ENCODE results near the gene ABCC6. TPM values are rescaled to one million over a fixed set of nuclear protein-coding genes. Genes with fewer than 3 reads are reported as not detected.

The ABCC6 gene
- total and polyA plus RNA-seq, 2 of the 13 experiments (the other 11 are each of a cell fraction or from before 2014, with no cell fraction given): 82.4 to 105 TPM

GRCh38 chr16:16112450-16113053 lies 110.7 kb downstream of the ABCC6 start:
- H3K27ac ChIP-seq (ENCODE audit: extremely low read length, insufficient read depth, low read length): no peak overlapping the region
- ChIA-PET POLR2A (interaction anchor here (0.6 kb wide), 1 partner anchor 10 kb away, joined by 3 read pairs; no protein-coding TSS in a partner anchor), CTCF (ENCODE audit: low intra/inter-chr PET ratio, low total read pairs) (no interaction called here)
- WGBS (ENCODE audit: low lambda C conversion rate): 84% methylated on average over 8 of the region's 8 CpGs
- in situ Hi-C loops (cut with HindIII; ENCODE audit: extremely low pct_ligation_motif_present, low pct_unique_long_range_greater_than_20kb) (no loop called here), intact Hi-C loops (cut with micrococcal nuclease; ENCODE audit: unreplicated experiment) (no loop called here)
- no peaks in the 10 kb centered on the region for H3K4me1 ChIP-seq (ENCODE audit: insufficient read depth, low read length)
- H3K79me2 ChIP-seq (ENCODE audit: insufficient read depth, low read length): no peaks in the 10 kb centered on the region
- no peak overlapping the region for H3K4me2 ChIP-seq (ENCODE audit: low read depth, low read length)
- H3K4me3 ChIP-seq (replicated peaks in 1 of 3; ENCODE audit: insufficient read depth in 1 of 3, low read depth in 2 of 3, low read length in 3 of 3): no peak overlapping the region
- no peak for DNase-seq (ENCODE audit: low spot score)
- H3K9me3 ChIP-seq (ENCODE audit: low read length): no peaks in the 10 kb centered on the region
- FAIRE-seq: no peak
- no peak overlapping the region for H2AFZ ChIP-seq (ENCODE audit: low read length)
- H3K9ac ChIP-seq (ENCODE audit: insufficient read depth, low read depth, low read length): no peak overlapping the region
- BruUV-seq (replicated peaks): no TSS peak
- H3K36me3 ChIP-seq (replicated peaks in 1 of 2; ENCODE audit: control insufficient read depth in 1 of 2, insufficient read depth in 2 of 2, low read length in 2 of 2): peaks cover 49 to 79% of the 10 kb centered on the region in 2 experiments
- no peaks in the 10 kb centered on the region for H4K20me1 ChIP-seq (ENCODE audit: insufficient read depth, low read length)
- no peaks in the 10 kb centered on the region for H3K27me3 ChIP-seq (ENCODE audit: control insufficient read depth in 1 of 2, insufficient read depth in 2 of 2, low read length in 2 of 2)
- no peak for ATAC-seq
- TF ChIP-seq NR1H2 (CRISPR knock-in tag; IDR thresholded peaks at IDR 0.05; ENCODE audit: borderline replicate concordance, low read depth): no peak
- no peak for TF ChIP-seq KDM3A (CRISPR knock-in tag; IDR thresholded peaks at IDR 0.05; ENCODE audit: low read depth)
- TF ChIP-seq MNT (IDR thresholded peaks at IDR 0.05): no peak
- no peak for TF ChIP-seq ZFP36L1 (CRISPR knock-in tag; IDR thresholded peaks at IDR 0.05)
- TF ChIP-seq RFX1 (IDR thresholded peaks at IDR 0.05): no peak
- no peak for TF ChIP-seq SNAPC5 (CRISPR knock-in tag; IDR thresholded peaks at IDR 0.05; ENCODE audit: borderline replicate concordance)
- TF ChIP-seq ZNF33A (CRISPR knock-in tag; IDR thresholded peaks at IDR 0.05; ENCODE audit: borderline replicate concordance): no peak
- no peak for TF ChIP-seq PTBP1 (IDR thresholded peaks at IDR 0.05; ENCODE audit: low read depth, low read length, poor library complexity, severe bottlenecking)
- TF ChIP-seq MTF1 (CRISPR knock-in tag; IDR thresholded peaks at IDR 0.05): no peak
- peak; percentile 92 for TF ChIP-seq ZNF768 (CRISPR knock-in tag; IDR thresholded peaks at IDR 0.05)
- TF ChIP-seq THAP8 (CRISPR knock-in tag; IDR thresholded peaks at IDR 0.05; ENCODE audit: borderline replicate concordance): no peak
- TF ChIP-seq HOXA3 (CRISPR knock-in tag; IDR thresholded peaks at IDR 0.05): no peak
- no peak for TF ChIP-seq GTF3A (CRISPR knock-in tag; conservative IDR thresholded peaks at IDR 0.05)
- TF ChIP-seq ZNF432 (CRISPR knock-in tag; IDR thresholded peaks at IDR 0.05; ENCODE audit: borderline replicate concordance): no peak
- no peak for TF ChIP-seq ZNF34 (CRISPR knock-in tag; IDR thresholded peaks at IDR 0.05; ENCODE audit: borderline replicate concordance)
- no peak for TF ChIP-seq MAX (IDR thresholded peaks at IDR 0.05)
- TF ChIP-seq REXO4 (CRISPR knock-in tag; IDR thresholded peaks at IDR 0.05; ENCODE audit: borderline replicate concordance): 0 out of 2 replicates have a peak, but pooled peaks have one; percentile 26
- no peak for TF ChIP-seq AFF4 (CRISPR knock-in tag; IDR thresholded peaks at IDR 0.05)
- no peak for TF ChIP-seq ZNF747 (CRISPR knock-in tag; IDR thresholded peaks at IDR 0.05; ENCODE audit: borderline replicate concordance)
- TF ChIP-seq BRCA1 (CRISPR knock-in tag; IDR thresholded peaks at IDR 0.05): no peak

Measured in HepG2 (cell line).